Esophagus (tissue), 2 donors: Measurements from ENCODE around the gene ACTN1. TPM values are rescaled to one million over a fixed set of nuclear protein-coding genes. Genes with fewer than 3 reads are reported as not detected.
"Not testable (repeated sequence)": the region's sequence is repeated elsewhere in the genome, so short reads cannot be mapped to it uniquely, and the experiment has no call there.

ENCODE experiments used
- H3K27ac ChIP-seq, 2 donors: one replicate each; pipeline ENCODE4 v1.5.1; 2013; ENCODE audit warnings: low read depth in 2 of 2, mild to moderate bottlenecking in 2 of 2, inconsistent platforms in 1 of 2, low read length in 1 of 2, moderate library complexity in 1 of 2
- H3K27me3 ChIP-seq, 2 donors: one replicate each; pipeline ENCODE4 v1.6.1; 2013; ENCODE audit warnings: low read length in 2 of 2, control low read depth in 1 of 2, mild to moderate bottlenecking in 1 of 2; ENCODE audit not compliant: insufficient read depth in 2 of 2, control insufficient read depth in 1 of 2
- H3K36me3 ChIP-seq, 2 donors: one replicate each; pipeline ENCODE4 v1.6.1; 2013; ENCODE audit warnings: low read length in 1 of 2; ENCODE audit not compliant: control insufficient read depth in 2 of 2, insufficient read depth in 2 of 2
- H3K4me1 ChIP-seq, 2 donors: one replicate each; pipeline ENCODE4 v1.6.1; 2013; ENCODE audit warnings: low read length in 1 of 2; ENCODE audit not compliant: control insufficient read depth in 2 of 2, insufficient read depth in 2 of 2
- H3K4me3 ChIP-seq, 2 donors: one replicate each; pipeline ENCODE4 v1.5.1; 2013; ENCODE audit warnings: low read length in 2 of 2, mild to moderate bottlenecking in 2 of 2, low read depth in 1 of 2, moderate library complexity in 1 of 2
- H3K9me3 ChIP-seq, 2 donors: one replicate each; pipeline ENCODE4 v1.6.1; 2013; ENCODE audit warnings: mild to moderate bottlenecking in 2 of 2, low read depth in 1 of 2, low read length in 1 of 2, moderate library complexity in 1 of 2; ENCODE audit not compliant: control insufficient read depth in 2 of 2, insufficient read depth in 1 of 2
- WGBS, 2 donors: extraction: QIAGEN DNeasy Blood & Tissue Kit; methylation state at CpG; one replicate each; pipeline ENCODE4 v1.1.7; 2013; 5-methylcytosine and 5-hydroxymethylcytosine counted together
- polyA plus RNA-seq, 2 donors: library from polyadenylated mRNA; stranded (reverse); fragments of 200-250 nt; gene quantifications; one replicate each; pipeline ENCODE4 v1.2.3, GENCODE V29; 2013
- donor health status: healthy with polysubstance abuse.
- donor health status: Bipolar disorder and iron deficiency.

ACTN1 gene
- polyA plus RNA-seq, 2 donors = 37.4 to 98.2 TPM

DNA sequence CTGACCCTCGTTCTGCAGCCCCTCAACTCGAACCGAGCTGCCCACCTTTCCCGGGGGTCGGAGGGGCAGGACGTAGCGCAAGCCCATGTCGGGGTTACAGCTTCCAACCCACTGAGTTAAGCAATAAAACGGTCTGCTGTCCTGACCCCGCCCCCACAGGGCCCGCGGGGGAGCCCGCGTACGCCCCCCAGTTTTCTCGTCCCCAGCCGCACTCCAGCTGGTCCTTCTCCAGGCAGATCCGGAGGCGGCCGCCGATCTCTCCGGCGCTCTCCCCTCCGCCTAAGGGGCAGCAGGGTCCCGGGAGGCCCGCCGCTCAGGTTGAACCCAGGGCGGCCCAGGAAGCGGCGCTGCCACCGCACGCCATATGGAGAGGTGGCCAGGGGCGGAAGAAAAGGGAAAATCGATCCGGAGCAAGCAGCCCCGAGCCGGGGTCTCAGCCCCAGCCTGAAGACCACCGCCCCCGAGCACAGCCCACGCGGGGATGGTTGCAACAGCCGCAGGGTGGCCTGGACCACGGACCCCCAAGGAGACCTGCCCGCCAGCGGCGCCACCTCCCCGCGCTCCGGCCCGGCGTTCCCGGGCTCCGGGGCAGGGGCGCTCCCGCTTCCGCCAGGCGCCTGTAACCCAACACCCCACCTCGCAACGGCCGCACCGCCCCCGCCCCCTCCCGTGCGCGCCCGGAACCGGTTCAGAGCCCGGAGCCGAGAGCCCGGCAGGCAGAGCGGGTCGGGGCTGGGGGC lies 760 bp downstream of the ACTN1 start:
- H3K4me3 ChIP-seq = peak overlapping the region; percentile 62 to 76
- no peaks in the 10 kb centered on the region for H3K27me3 ChIP-seq
- peaks cover 4 to 22% of the 10 kb centered on the region in 2 donors for H3K4me1 ChIP-seq
- no peaks in the 10 kb centered on the region for H3K9me3 ChIP-seq
- WGBS, 2 donors = 0 to 1% methylated on average over 54 to 72 of the region's 72 CpGs
- H3K27ac ChIP-seq = peak overlapping the region; percentile 93 to 96
- peaks cover 0 to 2% of the 10 kb centered on the region in 2 donors for H3K36me3 ChIP-seq

DNA sequence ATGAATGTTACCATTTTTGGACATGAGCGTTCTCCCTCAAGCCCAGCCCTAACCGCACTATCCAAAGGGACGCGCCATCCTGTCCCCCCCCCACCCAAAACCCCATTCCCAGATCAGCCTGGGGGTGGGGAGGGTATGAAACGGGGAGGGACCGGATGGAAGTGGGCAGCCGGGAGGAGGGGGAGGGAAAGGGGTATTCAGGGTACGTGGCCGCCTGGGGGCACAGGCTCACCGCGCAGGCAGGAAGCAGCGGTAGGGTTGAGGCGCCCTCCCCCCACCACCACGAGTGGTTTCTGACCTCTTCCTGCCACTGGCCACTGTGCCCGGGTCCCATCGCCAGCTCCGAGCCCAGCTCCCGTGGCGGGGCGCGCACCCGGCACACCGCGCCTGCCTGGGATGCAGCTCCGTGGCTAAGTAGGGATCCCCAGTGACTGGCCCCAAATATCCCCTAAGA lies 1.4 kb downstream of the ACTN1 start:
- Histone ChIP-seq H3K4me3 (peak overlapping the region; percentile 62 to 76), H3K27me3 (no peaks in the 10 kb centered on the region), H3K27ac (peak overlapping the region; percentile 93 to 96), H3K9me3 (no peaks in the 10 kb centered on the region), H3K36me3 (peaks cover 0 to 2% of the 10 kb centered on the region in 2 donors), H3K4me1 (peaks cover 8 to 22% of the 10 kb centered on the region in 2 donors)
- WGBS, 2 donors = 1 to 2% methylated on average over 19 to 25 of the region's 25 CpGs

DNA sequence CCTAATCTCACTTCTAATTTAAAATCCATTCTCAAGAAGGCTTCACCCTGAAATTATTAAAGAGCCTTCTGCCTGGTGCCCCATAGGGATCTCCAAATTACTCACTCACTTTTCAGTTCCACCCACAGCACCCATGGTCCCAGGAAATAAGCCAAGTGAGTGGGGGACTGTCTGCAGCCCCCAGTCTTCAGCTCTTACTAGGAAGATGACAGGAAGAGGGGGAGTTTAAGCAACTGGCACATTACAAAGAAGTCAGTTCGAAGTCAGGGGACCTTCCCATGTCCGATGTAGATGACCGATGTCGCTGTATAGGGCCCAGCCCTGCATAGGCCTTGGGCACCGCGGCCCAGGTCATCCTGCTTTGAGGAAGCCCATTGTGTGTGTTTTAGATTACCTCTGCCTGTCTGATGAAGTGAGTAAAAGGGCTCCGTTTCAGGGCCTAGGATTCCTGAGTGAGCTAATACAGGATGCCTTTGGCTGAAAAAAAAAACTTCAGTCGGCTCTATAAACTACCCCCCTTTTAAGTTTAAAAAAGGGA lies 1.9 kb downstream of the ACTN1 start:
- WGBS, 2 donors = 15 to 17% methylated on average over 8 of the region's 8 CpGs
- peaks cover 0 to 2% of the 10 kb centered on the region in 2 donors for H3K36me3 ChIP-seq
- peak overlapping the region; percentile 68 to 96 for H3K27ac ChIP-seq
- H3K9me3 ChIP-seq = no peaks in the 10 kb centered on the region
- H3K4me3 ChIP-seq = peak overlapping the region; percentile 62 to 76
- H3K27me3 ChIP-seq = no peaks in the 10 kb centered on the region
- H3K4me1 ChIP-seq = peaks cover 8 to 22% of the 10 kb centered on the region in 2 donors

DNA sequence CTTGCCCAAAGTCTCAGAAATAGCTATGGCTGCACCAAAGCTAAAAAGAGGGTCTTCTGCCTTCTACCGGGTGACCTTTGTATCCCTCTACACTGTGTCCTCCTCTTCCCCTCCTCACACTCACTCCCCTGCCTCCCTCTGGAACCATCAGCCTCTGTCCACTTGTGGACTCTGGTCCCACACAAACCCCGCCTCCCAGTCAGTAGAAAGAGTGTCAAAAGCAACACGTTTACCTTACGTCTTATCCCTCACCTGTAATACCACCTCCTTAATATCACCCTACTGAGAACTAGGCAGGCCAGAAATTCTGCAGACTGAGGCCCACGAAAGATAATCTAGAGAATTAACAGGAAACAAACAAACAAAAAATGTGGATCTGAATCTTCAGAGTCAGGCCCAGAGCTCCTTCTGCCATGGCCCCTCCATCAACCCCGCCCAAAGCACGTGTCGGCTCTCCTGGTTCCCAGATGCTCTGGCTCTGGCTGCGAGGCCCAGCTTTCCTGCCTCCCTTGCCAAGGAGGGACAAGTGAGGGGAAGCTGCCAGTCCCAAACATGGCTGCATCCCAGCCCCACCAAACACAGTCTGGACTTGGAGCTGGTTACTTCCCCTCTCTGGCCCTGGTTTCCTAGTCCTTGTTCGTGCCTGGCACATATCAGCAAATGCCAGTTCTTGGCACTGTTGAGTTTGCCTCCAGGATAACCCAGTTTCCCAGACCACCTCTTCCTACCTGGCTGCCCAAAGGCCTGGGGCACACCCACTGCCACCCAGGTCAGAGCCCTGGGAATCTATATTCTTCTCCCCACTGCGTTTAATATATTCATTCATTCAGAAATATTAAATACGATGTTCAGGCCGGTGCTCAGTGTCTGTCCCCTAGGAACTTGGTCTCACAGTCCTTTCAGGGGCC lies 2.7 kb downstream of the ACTN1 start:
- peak overlapping the region; percentile 68 to 96 for H3K27ac ChIP-seq
- H3K36me3 ChIP-seq = peaks cover 0 to 2% of the 10 kb centered on the region in 2 donors
- no peaks in the 10 kb centered on the region for H3K27me3 ChIP-seq
- peaks cover 10 to 22% of the 10 kb centered on the region in 2 donors for H3K4me1 ChIP-seq
- H3K9me3 ChIP-seq = no peaks in the 10 kb centered on the region
- 44 to 47% methylated on average over 13 of the region's 13 CpGs for whole genome bisulfite sequencing, 2 donors
- peak overlapping the region in 1 of 2 donors; percentile 62 for H3K4me3 ChIP-seq

DNA sequence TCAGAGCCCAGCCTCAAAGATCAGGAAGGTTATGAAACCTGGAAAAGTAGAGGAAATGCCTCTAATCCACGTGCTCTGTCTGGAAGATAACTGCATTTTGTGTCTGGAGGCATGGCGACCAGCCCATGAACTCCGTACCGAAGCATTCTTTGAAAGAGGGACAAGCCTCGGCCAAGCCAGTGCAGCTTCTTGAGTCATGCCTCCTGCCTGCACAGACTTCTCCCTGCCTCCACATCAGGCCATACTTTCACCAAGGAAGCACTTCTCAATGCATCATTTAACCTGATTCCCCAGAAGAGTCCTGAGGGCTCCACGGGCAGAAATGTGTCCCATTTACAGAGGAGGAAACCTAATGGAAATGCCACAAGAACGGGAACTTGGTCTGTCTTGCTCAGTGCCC lies 3.4 kb downstream of the ACTN1 start:
- Histone ChIP-seq H3K4me3 (peak overlapping the region in 1 of 2 donors; percentile 2), H3K4me1 (peaks cover 10 to 22% of the 10 kb centered on the region in 2 donors), H3K36me3 (peaks cover 0 to 2% of the 10 kb centered on the region in 2 donors), H3K9me3 (no peaks in the 10 kb centered on the region), H3K27ac (peak overlapping the region; percentile 68 to 96), H3K27me3 (no peaks in the 10 kb centered on the region)
- WGBS, 2 donors = 28% methylated on average over 7 of the region's 7 CpGs

DNA sequence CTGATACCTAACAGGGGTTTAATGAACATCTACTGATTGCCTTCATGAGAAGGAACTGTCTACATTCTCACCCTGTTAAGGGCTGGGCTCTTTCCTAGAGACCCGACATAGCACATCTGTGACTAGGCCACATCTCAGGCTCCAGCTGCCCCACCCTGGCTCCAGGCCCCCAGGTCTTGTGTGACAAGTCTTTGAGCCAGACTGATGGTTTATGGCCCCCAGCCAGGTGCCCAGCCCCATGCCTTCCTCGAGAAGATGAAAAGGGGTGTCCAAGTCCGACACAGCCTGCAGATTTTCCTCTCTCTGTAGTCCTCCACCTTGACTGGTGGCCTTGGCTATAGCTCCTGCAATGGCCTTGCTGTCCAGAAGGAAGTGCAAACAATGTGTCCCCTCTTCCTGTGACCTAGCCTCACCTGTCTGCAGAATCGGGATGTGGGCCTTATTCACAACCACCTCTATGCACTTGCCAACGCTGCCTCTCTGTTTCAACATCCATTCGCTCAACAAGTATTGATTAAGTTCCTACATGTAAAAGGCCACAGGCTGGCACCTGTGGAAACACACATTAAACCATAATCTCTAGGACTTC lies 4.2 kb downstream of the ACTN1 start:
- H3K4me3 ChIP-seq = no peak overlapping the region
- 43 to 56% methylated on average over 6 of the region's 6 CpGs for WGBS, 2 donors
- peaks cover 10 to 22% of the 10 kb centered on the region in 2 donors for H3K4me1 ChIP-seq
- H3K9me3 ChIP-seq = no peaks in the 10 kb centered on the region
- peak overlapping the region; percentile 22 to 73 for H3K27ac ChIP-seq
- no peaks in the 10 kb centered on the region for H3K27me3 ChIP-seq
- peaks cover 0 to 2% of the 10 kb centered on the region in 2 donors for H3K36me3 ChIP-seq

DNA sequence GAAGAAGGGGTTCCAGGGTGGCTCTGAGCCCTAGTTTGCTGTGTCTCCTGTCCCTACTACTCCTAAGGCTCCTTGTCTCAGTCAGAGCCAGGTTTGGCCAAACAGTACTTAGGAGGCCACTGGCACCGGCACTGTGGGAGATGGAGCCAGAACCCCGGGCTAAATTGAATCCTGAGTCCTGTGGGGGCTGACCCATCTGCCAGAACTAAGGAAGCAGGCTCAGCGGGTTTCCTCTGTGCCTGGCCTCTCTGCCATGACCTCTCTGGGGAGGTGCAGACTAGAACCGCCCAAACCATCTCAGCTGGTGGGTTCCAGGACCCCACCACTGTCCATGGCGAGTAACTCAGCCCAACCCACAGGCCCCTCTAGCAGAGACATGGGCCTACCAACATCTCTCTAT lies 5.5 kb downstream of the ACTN1 start:
- Histone ChIP-seq H3K4me1 (peaks cover 10 to 22% of the 10 kb centered on the region in 2 donors), H3K27ac (peak overlapping the region; percentile 30 to 77), H3K4me3 (no peak overlapping the region), H3K9me3 (no peaks in the 10 kb centered on the region), H3K27me3 (no peaks in the 10 kb centered on the region), H3K36me3 (peaks cover 0 to 2% of the 10 kb centered on the region in 2 donors)
- 74 to 79% methylated on average over 5 of the region's 5 CpGs for WGBS, 2 donors

DNA sequence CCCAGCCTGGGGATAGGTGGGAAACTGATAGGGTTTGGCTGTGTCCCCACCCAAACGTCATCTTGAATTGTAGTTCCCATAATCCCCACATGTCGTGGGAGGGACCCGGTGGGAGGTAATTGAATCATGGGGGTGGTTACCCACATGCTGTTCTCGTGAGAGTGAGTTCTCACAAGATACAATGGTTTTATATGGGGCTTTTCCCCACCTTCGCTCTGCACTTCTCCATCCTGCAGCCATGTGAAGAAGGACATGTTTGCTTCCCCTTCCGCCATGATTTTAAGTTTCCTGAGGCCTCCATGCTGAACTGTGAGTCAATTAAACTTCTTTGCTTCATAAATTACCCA lies 5.9 kb downstream of the ACTN1 start:
- WGBS, 2 donors = 83 to 86% methylated on average over 6 of the region's 6 CpGs
- not testable (repeated sequence) for H3K36me3 ChIP-seq, H3K27ac ChIP-seq, H3K27me3 ChIP-seq, H3K9me3 ChIP-seq, H3K4me3 ChIP-seq
- peaks cover 10 to 22% of the 10 kb centered on the region in 2 donors for H3K4me1 ChIP-seq
